K562 (cell line): ENCODE data around the gene HYOU1. TPM values are rescaled to one million over a fixed set of nuclear protein-coding genes. Genes with fewer than 3 reads are reported as not detected.

Source experiments
- ATAC-seq: fragments of 200-7000 bp; cut with Tn5 transposase; 3 replicates; pipeline ENCODE4 v1.9.1; 2020; ENCODE audit warnings: moderate library complexity
- BruUV-seq: library from RNA; stranded (reverse); fragments of 400-500 nt; replicated peaks from 2 replicates; lab custom pipeline; 2021; lab: Mats Ljungman, UMichigan
- CTCF ChIA-PET: fragments of 300-600 bp; formaldehyde crosslinking; extraction: SDS; loops from one replicate; lab custom pipeline; 2021; ENCODE audit warnings: low intra/inter-chr PET ratio; lab: Yijun Ruan, JAX
- POLR2A ChIA-PET: fragments of 300-600, 350-650 bp; sonication (Branson Sonifier 250); formaldehyde crosslinking; extraction: SDS; loops from one replicate; lab custom pipeline; 2021; ENCODE audit warnings: antibody characterized with exemption, inconsistent platforms; lab: Yijun Ruan, JAX
- DNase-seq, 4 experiments: peaks; one replicate each; pipeline versions ENCODE4 v3.0.0 to v3.0.0-alpha.2; 2011 to 2018; ENCODE audit warnings: low spot score in 3 of 4, mixed read lengths in 3 of 4; ENCODE audit errors: extremely low read depth in 1 of 4
- FAIRE-seq: peaks from 2 replicates; lab custom pipeline; 2011; peaks lifted over from hg19 to GRCh38; lab: Jason Lieb, UNC
- H2AFZ ChIP-seq: 2 replicates; pipeline ENCODE4 v1.6.0; 2011; ENCODE audit warnings: low read depth, low read length, control low read depth, inconsistent platforms
- H3K27ac ChIP-seq: fragments of 200-600 bp; 3 replicates; pipeline ENCODE4 v1.8.0; 2011; ENCODE audit warnings: low read depth, mild to moderate bottlenecking, control low read depth, inconsistent platforms, low read length, moderate library complexity, mixed read lengths; ENCODE audit errors: extremely low read depth
- H3K27me3 ChIP-seq, 2 experiments: fragments of 300-600 bp in 1 of 2; 2 replicates in 1 of 2; 3 replicates in 1 of 2; pipeline versions ENCODE4 v1.6.0 to v1.8.0; 2011; ENCODE audit warnings: inconsistent platforms in 2 of 2, low read length in 2 of 2, mild to moderate bottlenecking in 1 of 2, mixed read lengths in 1 of 2, moderate library complexity in 1 of 2; ENCODE audit not compliant: control insufficient read depth in 2 of 2, insufficient read depth in 2 of 2
- H3K36me3 ChIP-seq: fragments of 300-600 bp; 3 replicates; pipeline ENCODE4 v1.8.0; 2011; ENCODE audit warnings: mild to moderate bottlenecking, low read length, inconsistent platforms; ENCODE audit not compliant: control insufficient read depth, insufficient read depth
- H3K4me1 ChIP-seq, 2 experiments: fragments of 200-600 bp in 1 of 2; replicated peaks in 1 of 2; 2 replicates in 1 of 2; 3 replicates in 1 of 2; pipeline versions ENCODE4 v1.5.1 to v1.8.0; 2011; ENCODE audit warnings: inconsistent platforms in 2 of 2, low read length in 2 of 2, mild to moderate bottlenecking in 1 of 2, mixed read lengths in 1 of 2, moderate library complexity in 1 of 2; ENCODE audit not compliant: control insufficient read depth in 2 of 2, insufficient read depth in 2 of 2
- H3K4me2 ChIP-seq: 2 replicates; pipeline ENCODE4 v1.6.1; 2011; ENCODE audit warnings: low read length, control low read depth, inconsistent platforms, mixed read lengths; ENCODE audit not compliant: insufficient read depth
- H3K4me3 ChIP-seq: fragments of 200-600 bp; sonication (generic), shearing (Covaris generic); 2 replicates; pipeline ENCODE4 v1.5.1; 2016; ENCODE audit warnings: control low read depth, inconsistent platforms
- H3K79me2 ChIP-seq: fragments of 200-600 bp; 3 replicates; pipeline ENCODE4 v1.8.0; 2011; ENCODE audit warnings: low read length, inconsistent platforms; ENCODE audit not compliant: control insufficient read depth, insufficient read depth
- H3K9ac ChIP-seq, 2 experiments: 2 replicates each; pipeline versions ENCODE4 v1.6.0 to v1.6.1; 2011; ENCODE audit warnings: low read depth in 2 of 2, low read length in 2 of 2, control low read depth in 1 of 2, inconsistent platforms in 1 of 2, mild to moderate bottlenecking in 1 of 2, mixed read lengths in 1 of 2; ENCODE audit not compliant: insufficient read depth in 1 of 2
- H3K9me1 ChIP-seq: one replicate; pipeline ENCODE4 v1.6.0; 2011; ENCODE audit warnings: inconsistent platforms, mild to moderate bottlenecking, low read length, moderate library complexity; ENCODE audit not compliant: control insufficient read depth, insufficient read depth
- H3K9me3 ChIP-seq: replicated peaks from 2 replicates; pipeline ENCODE4 v1.5.1; 2011; ENCODE audit warnings: low read depth, low read length, inconsistent platforms; ENCODE audit not compliant: control insufficient read depth, insufficient read depth
- H4K20me1 ChIP-seq: replicated peaks from 2 replicates; pipeline ENCODE4 v1.6.1; 2011; ENCODE audit warnings: low read length, inconsistent platforms, mixed read lengths; ENCODE audit not compliant: control insufficient read depth, insufficient read depth
- BRCA1 ChIP-seq, 2 experiments: fragments of 450-650 bp in 1 of 2; sonication (generic) in 1 of 2; formaldehyde crosslinking in 1 of 2; IDR thresholded peaks; 2 replicates each; pipeline versions ENCODE4 v1.5.0 to v1.6.1; 2017 to 2020; ENCODE audit warnings: mild to moderate bottlenecking in 1 of 2, missing genetic modification reagents in 1 of 2
- MYNN ChIP-seq, 2 experiments: sonication (generic); formaldehyde crosslinking in 1 of 2; IDR thresholded peaks; 2 replicates each; pipeline versions ENCODE4 v1.5.0 to v1.6.1; 2016 to 2020; ENCODE audit warnings: antibody characterized with exemption in 1 of 2, missing genetic modification reagents in 1 of 2
- PTTG1 ChIP-seq: fragments of 450-650 bp; IDR thresholded peaks from 2 replicates; pipeline ENCODE4 v1.6.1; 2016; ENCODE audit warnings: low read depth, mild to moderate bottlenecking, missing genetic modification characterization, missing compliant biosample characterization
- SRSF3 ChIP-seq: fragments of 200-400 bp; formaldehyde crosslinking; IDR thresholded peaks from 2 replicates; pipeline ENCODE4 v1.6.1; 2016; ENCODE audit warnings: mild to moderate bottlenecking, low read length, moderate library complexity; ENCODE audit not compliant: insufficient read depth
- SUPT5H ChIP-seq: fragments of 450-650 bp; IDR thresholded peaks from 2 replicates; pipeline ENCODE4 v1.6.1; 2016
- ZNF232 ChIP-seq: sonication (generic); formaldehyde crosslinking; IDR thresholded peaks from 2 replicates; pipeline ENCODE4 v1.8.0; 2022; ENCODE audit warnings: mild to moderate bottlenecking, missing genetic modification reagents
- ZNF695 ChIP-seq: fragments of 450-650 bp; formaldehyde crosslinking; IDR thresholded peaks from 2 replicates; pipeline ENCODE4 v1.4.0; 2020; ENCODE audit warnings: mild to moderate bottlenecking, moderate library complexity
- ZNF764 ChIP-seq: fragments of 250-450 bp; sonication (Bioruptor Pico); IDR thresholded peaks from 2 replicates; pipeline ENCODE4 v1.4.0; 2020; ENCODE audit warnings: low read depth, mild to moderate bottlenecking, moderate library complexity
- WGBS: fragments of 100-300 bp; shearing (Covaris generic); methylation state at CpG from one replicate; pipeline ENCODE4 v1.1.6; 2016; ENCODE audit warnings: low coverage, mixed read lengths; ENCODE audit not compliant: insufficient coverage; ENCODE audit errors: missing lambda C conversion rate; 5-methylcytosine and 5-hydroxymethylcytosine counted together
- in situ Hi-C: fragments of 300-500 bp; cut with MboI; formaldehyde crosslinking; loops from 4 replicates; pipeline ENCODE4 v1.15.0; 2018; ENCODE audit warnings: inconsistent platforms, mixed read lengths
- intact Hi-C: fragments of 100-400 bp; cut with micrococcal nuclease; formaldehyde crosslinking; loops from 2 replicates; pipeline ENCODE4 v1.14.2; 2022
- polyA plus RNA-seq, 8 experiments: library from polyadenylated mRNA; depleted of rRNA in 4 of 8; stranded (reverse) in 5 of 8; unstranded in 3 of 8; fragments of >200 nt; fragmentation: Nextera tagmentation in 2 of 8; fragmentation: Illumina TruSeq in 1 of 8; extraction: Ambion mirVana in 2 of 8; extraction: Trizol in 1 of 8; gene quantifications; 2 replicates each; pipeline versions ENCODE4 v1.2.1 to v1.2.3, GENCODE V29; 2011 to 2014; ENCODE audit warnings: inconsistent platforms in 1 of 8, missing spikeins in 1 of 8
- total RNA-seq, 7 experiments: library from RNA; depleted of rRNA in 6 of 7; stranded (reverse); fragments of >200 nt in 6 of 7; fragmentation: Illumina TruSeq in 2 of 7; extraction: Trizol in 2 of 7; gene quantifications; 2 replicates each; pipeline versions ENCODE4 v1.2.1 to v1.2.3, GENCODE V29; 2011 to 2021; ENCODE audit warnings: low replicate concordance in 1 of 7
- TF ChIP-seq, protein P1 (sequence below): fragments of 250-450 bp; sonication (Bioruptor Pico); IDR thresholded peaks from 2 replicates; pipeline ENCODE4 v1.4.0; 2020; ENCODE audit warnings: mild to moderate bottlenecking
- TF ChIP-seq, protein P2 (sequence below): fragments of 450-650 bp; IDR thresholded peaks from 2 replicates; pipeline ENCODE4 v1.6.1; 2016; ENCODE audit warnings: low read depth
- TF ChIP-seq, protein P3 (sequence below), 2 experiments: IDR thresholded peaks; 2 replicates each; pipeline ENCODE4 v1.6.1; 2011; ENCODE audit warnings: borderline replicate concordance in 1 of 2, control low read depth in 1 of 2, low read depth in 1 of 2, low read length in 1 of 2, mild to moderate bottlenecking in 1 of 2, mixed read lengths in 1 of 2, moderate library complexity in 1 of 2; ENCODE audit not compliant: insufficient read depth in 1 of 2, insufficient read length in 1 of 2, poor library complexity in 1 of 2, severe bottlenecking in 1 of 2; ENCODE audit errors: extremely low read depth in 1 of 2

Gene HYOU1
- total and polyA plus RNA-seq, 9 of the 15 experiments (the other 6 are each of a cell fraction or from before 2014, with no cell fraction given): 19.5 to 197 (median 128) TPM

GRCh38 chr11:119094816-119095065, 37.7 kb upstream of the HYOU1 start:
- CTCF ChIA-PET: interaction anchor here (0.6 to 1.3 kb wide), 2 partner anchors 102 to 184 kb away, joined by 3 to 6 read pairs; no protein-coding TSS in a partner anchor
- Histone ChIP-seq H3K4me2 (peak overlapping the region; percentile 98), H3K4me1 (peaks cover 23 to 28% of the 10 kb centered on the region in 2 experiments; a peak in 4 of 5 replicates), H3K4me3 (peak overlapping the region; percentile 94), H3K9me1 (no peaks in the 10 kb centered on the region), H3K36me3 (peaks cover 78% of the 10 kb centered on the region), H3K79me2 (peaks cover 59% of the 10 kb centered on the region), H2AFZ (peak overlapping the region; percentile 14; the same call in 1 of the 2 replicates), H3K27ac (peak overlapping the region; percentile 95), H3K9me3 (no peaks in the 10 kb centered on the region), H4K20me1 (peaks cover 25% of the 10 kb centered on the region), H3K9ac (peak overlapping the region; percentile 94 to 99), H3K27me3 (no peaks in the 10 kb centered on the region; a peak in 1 of 5 replicates)
- POLR2A ChIA-PET: interaction anchor here (0.5 to 5.5 kb wide), 57 partner anchors 8 to 705 kb away, joined by 3 to 75 read pairs (median 4); partner anchors contain the start of genes ABCG4, C2CD2L, CBL and DPAGT1
- DNase-seq: peak in 2 of 4 experiments; percentile 52 to 60
- intact Hi-C loops: loop anchor here (1.0 to 2.0 kb wide), 3 partner anchors 27 to 166 kb away; partner anchors contain the start of genes HYOU1 and VPS11
- no peak for FAIRE-seq
- no TSS peak for BruUV-seq
- in situ Hi-C loops: no loop called here
- peak; percentile 76 for ATAC-seq
- WGBS: 0% methylated on average over 7 of the region's 19 CpGs
- TF ChIP-seq ZNF764 (CRISPR knock-in tag) (no peak), ZNF232 (CRISPR knock-in tag) (no peak), BRCA1 (IDR thresholded peaks at IDR 0.05) (no peak), BRCA1 (CRISPR knock-in tag; IDR thresholded peaks at IDR 0.05) (no peak), PTTG1 (no peak), ZNF695 (no peak), SRSF3 (no peak), MYNN (IDR thresholded peaks at IDR 0.05) (peak; percentile 83), MYNN (CRISPR knock-in tag; IDR thresholded peaks at IDR 0.05) (no peak), SUPT5H (no peak)
- TF ChIP-seq, protein P1, sequence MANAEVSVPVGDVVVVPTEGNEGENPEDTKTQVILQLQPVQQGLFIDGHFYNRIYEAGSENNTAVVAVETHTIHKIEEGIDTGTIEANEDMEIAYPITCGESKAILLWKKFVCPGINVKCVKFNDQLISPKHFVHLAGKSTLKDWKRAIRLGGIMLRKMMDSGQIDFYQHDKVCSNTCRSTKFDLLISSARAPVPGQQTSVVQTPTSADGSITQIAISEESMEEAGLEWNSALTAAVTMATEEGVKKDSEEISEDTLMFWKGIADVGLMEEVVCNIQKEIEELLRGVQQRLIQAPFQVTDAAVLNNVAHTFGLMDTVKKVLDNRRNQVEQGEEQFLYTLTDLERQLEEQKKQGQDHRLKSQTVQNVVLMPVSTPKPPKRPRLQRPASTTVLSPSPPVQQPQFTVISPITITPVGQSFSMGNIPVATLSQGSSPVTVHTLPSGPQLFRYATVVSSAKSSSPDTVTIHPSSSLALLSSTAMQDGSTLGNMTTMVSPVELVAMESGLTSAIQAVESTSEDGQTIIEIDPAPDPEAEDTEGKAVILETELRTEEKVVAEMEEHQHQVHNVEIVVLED: no peak
- TF ChIP-seq, protein P2, sequence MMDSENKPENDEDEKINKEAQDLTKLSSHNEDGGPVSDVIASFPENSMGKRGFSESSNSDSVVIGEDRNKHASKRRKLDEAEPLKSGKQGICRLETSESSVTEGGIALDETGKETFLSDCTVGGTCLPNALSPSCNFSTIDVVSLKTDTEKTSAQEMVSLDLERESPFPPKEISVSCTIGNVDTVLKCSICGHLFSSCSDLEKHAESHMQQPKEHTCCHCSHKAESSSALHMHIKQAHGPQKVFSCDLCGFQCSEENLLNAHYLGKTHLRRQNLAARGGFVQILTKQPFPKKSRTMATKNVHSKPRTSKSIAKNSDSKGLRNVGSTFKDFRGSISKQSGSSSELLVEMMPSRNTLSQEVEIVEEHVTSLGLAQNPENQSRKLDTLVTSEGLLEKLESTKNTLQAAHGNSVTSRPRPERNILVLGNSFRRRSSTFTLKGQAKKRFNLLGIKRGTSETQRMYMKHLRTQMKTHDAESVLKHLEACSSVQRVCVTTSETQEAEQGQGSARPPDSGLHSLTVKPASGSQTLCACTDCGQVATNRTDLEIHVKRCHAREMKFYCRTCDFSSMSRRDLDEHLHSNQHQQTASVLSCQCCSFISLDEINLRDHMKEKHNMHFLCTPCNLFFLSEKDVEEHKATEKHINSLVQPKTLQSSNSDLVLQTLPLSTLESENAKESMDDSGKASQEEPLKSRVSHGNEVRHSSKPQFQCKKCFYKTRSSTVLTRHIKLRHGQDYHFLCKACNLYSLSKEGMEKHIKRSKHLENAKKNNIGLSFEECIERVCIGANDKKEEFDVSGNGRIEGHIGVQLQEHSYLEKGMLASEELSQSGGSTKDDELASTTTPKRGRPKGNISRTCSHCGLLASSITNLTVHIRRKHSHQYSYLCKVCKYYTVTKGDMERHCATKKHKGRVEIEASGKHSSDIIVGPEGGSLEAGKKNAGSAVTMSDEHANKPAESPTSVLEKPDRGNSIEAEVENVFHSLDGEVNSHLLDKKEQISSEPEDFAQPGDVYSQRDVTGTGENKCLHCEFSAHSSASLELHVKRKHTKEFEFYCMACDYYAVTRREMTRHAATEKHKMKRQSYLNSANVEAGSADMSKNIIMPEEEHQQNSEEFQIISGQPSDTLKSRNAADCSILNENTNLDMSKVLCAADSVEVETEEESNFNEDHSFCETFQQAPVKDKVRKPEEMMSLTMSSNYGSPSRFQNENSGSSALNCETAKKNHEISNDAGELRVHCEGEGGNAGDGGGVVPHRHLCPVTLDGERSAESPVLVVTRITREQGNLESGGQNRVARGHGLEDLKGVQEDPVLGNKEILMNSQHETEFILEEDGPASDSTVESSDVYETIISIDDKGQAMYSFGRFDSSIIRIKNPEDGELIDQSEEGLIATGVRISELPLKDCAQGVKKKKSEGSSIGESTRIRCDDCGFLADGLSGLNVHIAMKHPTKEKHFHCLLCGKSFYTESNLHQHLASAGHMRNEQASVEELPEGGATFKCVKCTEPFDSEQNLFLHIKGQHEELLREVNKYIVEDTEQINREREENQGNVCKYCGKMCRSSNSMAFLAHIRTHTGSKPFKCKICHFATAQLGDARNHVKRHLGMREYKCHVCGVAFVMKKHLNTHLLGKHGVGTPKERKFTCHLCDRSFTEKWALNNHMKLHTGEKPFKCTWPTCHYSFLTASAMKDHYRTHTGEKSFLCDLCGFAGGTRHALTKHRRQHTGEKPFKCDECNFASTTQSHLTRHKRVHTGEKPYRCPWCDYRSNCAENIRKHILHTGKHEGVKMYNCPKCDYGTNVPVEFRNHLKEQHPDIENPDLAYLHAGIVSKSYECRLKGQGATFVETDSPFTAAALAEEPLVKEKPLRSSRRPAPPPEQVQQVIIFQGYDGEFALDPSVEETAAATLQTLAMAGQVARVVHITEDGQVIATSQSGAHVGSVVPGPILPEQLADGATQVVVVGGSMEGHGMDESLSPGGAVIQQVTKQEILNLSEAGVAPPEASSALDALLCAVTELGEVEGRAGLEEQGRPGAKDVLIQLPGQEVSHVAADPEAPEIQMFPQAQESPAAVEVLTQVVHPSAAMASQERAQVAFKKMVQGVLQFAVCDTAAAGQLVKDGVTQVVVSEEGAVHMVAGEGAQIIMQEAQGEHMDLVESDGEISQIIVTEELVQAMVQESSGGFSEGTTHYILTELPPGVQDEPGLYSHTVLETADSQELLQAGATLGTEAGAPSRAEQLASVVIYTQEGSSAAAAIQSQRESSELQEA: no peak
- TF ChIP-seq, protein P3, sequence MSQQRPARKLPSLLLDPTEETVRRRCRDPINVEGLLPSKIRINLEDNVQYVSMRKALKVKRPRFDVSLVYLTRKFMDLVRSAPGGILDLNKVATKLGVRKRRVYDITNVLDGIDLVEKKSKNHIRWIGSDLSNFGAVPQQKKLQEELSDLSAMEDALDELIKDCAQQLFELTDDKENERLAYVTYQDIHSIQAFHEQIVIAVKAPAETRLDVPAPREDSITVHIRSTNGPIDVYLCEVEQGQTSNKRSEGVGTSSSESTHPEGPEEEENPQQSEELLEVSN (IDR thresholded peaks at IDR 0.05; ENCODE audit: borderline replicate concordance in 1 of 2, extremely low read depth in 1 of 2, insufficient read depth in 1 of 2, insufficient read length in 1 of 2, low read depth in 1 of 2, low read length in 1 of 2, poor library complexity in 1 of 2, severe bottlenecking in 1 of 2): peak in 1 of 2 experiments; percentile 44
